HCT116 (cell line): Measurements from ENCODE around the gene ERLEC1. TPM values are rescaled to one million over a fixed set of nuclear protein-coding genes. Genes with fewer than 3 reads are reported as not detected.

Experiments used
- ATAC-seq: fragments of 200-7000 bp; cut with Tn5 transposase; 2 replicates; pipeline ENCODE4 v1.9.1; 2020; ENCODE audit warnings: mild to moderate bottlenecking, moderate library complexity
- BruUV-seq: library from RNA; stranded (reverse); fragments of 400-500 nt; replicated peaks from 2 replicates; lab custom pipeline; 2021; lab: Mats Ljungman, UMichigan
- CTCF ChIA-PET: fragments of 300-600 bp; sonication (Branson Sonifier 250); formaldehyde crosslinking; loops from one replicate; lab custom pipeline; 2021; ENCODE audit warnings: antibody characterized with exemption; lab: Charles Lee
- POLR2A ChIA-PET: fragments of 300-600, 350-600 bp; sonication (Branson Sonifier 250); formaldehyde crosslinking; loops from one replicate; lab custom pipeline; 2021; ENCODE audit warnings: antibody characterized with exemption; lab: Charles Lee
- RAD21 ChIA-PET, 2 experiments: fragments of 300-600 bp; sonication (Branson Sonifier 250); formaldehyde crosslinking; loops; one replicate each; lab custom pipeline; 2023; ENCODE audit warnings: low total read pairs in 2 of 2; ENCODE audit not compliant: uncharacterized antibody in 2 of 2, unreplicated experiment in 2 of 2, low non-redundant PET in 1 of 2; lab: Charles Lee
- DNase-seq: peaks from one replicate; pipeline ENCODE4 v3.0.0-alpha.2; 2010; ENCODE audit warnings: low read depth, low spot score
- H2AFZ ChIP-seq: fragments of 200-600 bp; shearing (Covaris generic), sonication (generic); 2 replicates; pipeline ENCODE4 v1.6.1; 2017; ENCODE audit warnings: low read depth, mixed run types, mixed read lengths, antibody characterized with exemption, low read length; ENCODE audit not compliant: poor library complexity, severe bottlenecking
- H3K27ac ChIP-seq: 2 replicates; pipeline ENCODE4 v1.5.1; 2012; ENCODE audit warnings: low read depth, low read length
- H3K27me3 ChIP-seq: fragments of 200-600 bp; sonication (generic); 2 replicates; pipeline ENCODE4 v1.6.1; 2016; ENCODE audit warnings: mixed run types, low read length, mixed read lengths; ENCODE audit not compliant: insufficient read depth
- H3K36me3 ChIP-seq, 2 experiments: fragments of 200-500 bp in 1 of 2; fragments of 200-600 bp in 1 of 2; sonication (Bioruptor generic) in 1 of 2; sonication (generic) in 1 of 2; 2 replicates each; pipeline versions ENCODE4 v1.5.1 to v1.6.1; 2014 to 2016; ENCODE audit warnings: low read length in 2 of 2, inconsistent platforms in 1 of 2, mixed read lengths in 1 of 2, mixed run types in 1 of 2; ENCODE audit not compliant: insufficient read depth in 2 of 2, control insufficient read depth in 1 of 2
- H3K4me1 ChIP-seq, 2 experiments: fragments of 200-600 bp in 1 of 2; sonication (generic) in 1 of 2; 2 replicates each; pipeline versions ENCODE4 v1.5.1 to v1.6.1; 2012 to 2017; ENCODE audit warnings: low read length in 2 of 2, inconsistent platforms in 1 of 2, mild to moderate bottlenecking in 1 of 2, mixed read lengths in 1 of 2, mixed run types in 1 of 2, moderate library complexity in 1 of 2; ENCODE audit not compliant: insufficient read depth in 2 of 2, control insufficient read depth in 1 of 2
- H3K4me2 ChIP-seq: fragments of 200-600 bp; sonication (generic); 2 replicates; pipeline ENCODE4 v1.6.1; 2017; ENCODE audit warnings: mixed run types, low read length, mixed read lengths
- H3K4me3 ChIP-seq, 2 experiments: fragments of 200-600 bp in 1 of 2; sonication (generic) in 1 of 2; replicated peaks in 1 of 2; 2 replicates each; pipeline ENCODE4 v1.5.1; 2011 to 2016; ENCODE audit warnings: low read length in 2 of 2, control low read depth in 1 of 2, low read depth in 1 of 2, mild to moderate bottlenecking in 1 of 2, mixed read lengths in 1 of 2, mixed run types in 1 of 2
- H3K79me2 ChIP-seq: fragments of 200-600 bp; sonication (generic); 2 replicates; pipeline ENCODE4 v1.6.1; 2017; ENCODE audit warnings: mild to moderate bottlenecking, mixed run types, low read length, moderate library complexity, mixed read lengths; ENCODE audit not compliant: insufficient read depth
- H3K9ac ChIP-seq: fragments of 200-600 bp; sonication (generic); 2 replicates; pipeline ENCODE4 v1.6.1; 2016; ENCODE audit warnings: low read length, mixed read lengths
- H3K9me2 ChIP-seq: fragments of 200-600 bp; sonication (generic), shearing (Covaris generic); 2 replicates; pipeline ENCODE4 v1.6.1; 2017; ENCODE audit warnings: mixed run types, mild to moderate bottlenecking, moderate library complexity; ENCODE audit not compliant: insufficient read depth
- H3K9me3 ChIP-seq, 2 experiments: fragments of 200-500 bp in 1 of 2; fragments of 200-600 bp in 1 of 2; sonication (Bioruptor generic) in 1 of 2; sonication (generic) in 1 of 2; 2 replicates each; pipeline ENCODE4 v1.6.1; 2014 to 2017; ENCODE audit warnings: low read length in 2 of 2, mixed read lengths in 2 of 2, inconsistent platforms in 1 of 2, low read depth in 1 of 2, mild to moderate bottlenecking in 1 of 2, mixed run types in 1 of 2, moderate library complexity in 1 of 2; ENCODE audit not compliant: control insufficient read depth in 1 of 2, insufficient read depth in 1 of 2
- H4K20me1 ChIP-seq: fragments of 200-600 bp; sonication (generic), shearing (Covaris generic); 2 replicates; pipeline ENCODE4 v1.6.1; 2017; ENCODE audit warnings: mixed run types, mild to moderate bottlenecking, moderate library complexity; ENCODE audit not compliant: insufficient read depth
- CEBPB ChIP-seq: IDR thresholded peaks from 2 replicates; pipeline ENCODE4 v1.6.1; 2012; ENCODE audit warnings: low read depth
- ELF1 ChIP-seq: IDR thresholded peaks from 2 replicates; pipeline ENCODE4 v1.6.1; 2012; ENCODE audit warnings: low read depth, borderline replicate concordance
- EZH2phosphoT487 ChIP-seq: fragments of 200-600 bp; IDR thresholded peaks from 2 replicates; pipeline ENCODE4 v1.6.1; 2018; ENCODE audit warnings: antibody characterized with exemption, borderline replicate concordance
- FOSL1 ChIP-seq: IDR thresholded peaks from 2 replicates; pipeline ENCODE4 v1.6.1; 2012; ENCODE audit warnings: low read depth
- JUND ChIP-seq: IDR thresholded peaks from 2 replicates; pipeline ENCODE4 v1.6.1; 2012
- POLR2A ChIP-seq: IDR thresholded peaks from 2 replicates; pipeline ENCODE4 v1.7.0; 2011; ENCODE audit warnings: borderline replicate concordance; ENCODE audit not compliant: insufficient read depth, insufficient read length; ENCODE audit errors: extremely low read depth
- POLR2AphosphoS5 ChIP-seq: IDR thresholded peaks from 2 replicates; pipeline ENCODE4 v1.6.1; 2011; ENCODE audit warnings: mild to moderate bottlenecking, low read depth, low read length, moderate library complexity
- RAD21 ChIP-seq: IDR thresholded peaks from 2 replicates; pipeline ENCODE4 v1.6.1; 2012; ENCODE audit warnings: low read depth, mild to moderate bottlenecking
- SIN3A ChIP-seq: IDR thresholded peaks from 2 replicates; pipeline ENCODE4 v1.6.1; 2012; ENCODE audit warnings: low read depth
- SRF ChIP-seq: IDR thresholded peaks from 2 replicates; pipeline ENCODE4 v1.6.1; 2012; ENCODE audit warnings: low read depth
- TCF7L2 ChIP-seq: IDR thresholded peaks from 2 replicates; pipeline ENCODE4 v1.7.0; 2011; ENCODE audit warnings: borderline replicate concordance, inconsistent platforms; ENCODE audit not compliant: insufficient read depth, insufficient read length; ENCODE audit errors: extremely low read depth
- YY1 ChIP-seq: IDR thresholded peaks from 2 replicates; pipeline ENCODE4 v1.6.1; 2011; ENCODE audit warnings: low read length, low read depth, moderate library complexity, mild to moderate bottlenecking; ENCODE audit not compliant: insufficient replicate concordance; ENCODE audit errors: extremely low read depth
- intact Hi-C: fragments of 100-400 bp; cut with micrococcal nuclease; formaldehyde crosslinking; loops from 2 replicates; pipeline ENCODE4 v1.10.0; 2022
- total RNA-seq: library from RNA; stranded (reverse); gene quantifications from one replicate; pipeline ENCODE4 v1.2.1, GENCODE V29; 2021; ENCODE audit not compliant: unreplicated experiment
- TF ChIP-seq, protein P1 (sequence below), 3 experiments: fragments of 200-600 bp in 1 of 3; sonication (generic) in 1 of 3; IDR thresholded peaks in 2 of 3; conservative IDR thresholded peaks in 1 of 3; 2 replicates each; pipeline ENCODE4 v1.5.1; 2012 to 2017; ENCODE audit warnings: low read depth in 2 of 3, low read length in 2 of 3, antibody characterized with exemption in 1 of 3, borderline replicate concordance in 1 of 3, control low read depth in 1 of 3, mild to moderate bottlenecking in 1 of 3, mixed read lengths in 1 of 3, mixed run types in 1 of 3, moderate library complexity in 1 of 3; ENCODE audit not compliant: insufficient read depth in 1 of 3
- TF ChIP-seq, protein P2 (sequence below): IDR thresholded peaks from 2 replicates; pipeline ENCODE4 v1.6.1; 2012; ENCODE audit warnings: low read depth
- TF ChIP-seq, protein P3 (sequence below): IDR thresholded peaks from 2 replicates; pipeline ENCODE4 v1.6.1; 2012

ERLEC1 gene
- total RNA-seq, 1 experiment from 2014 or later, result 26.9 TPM

DNA sequence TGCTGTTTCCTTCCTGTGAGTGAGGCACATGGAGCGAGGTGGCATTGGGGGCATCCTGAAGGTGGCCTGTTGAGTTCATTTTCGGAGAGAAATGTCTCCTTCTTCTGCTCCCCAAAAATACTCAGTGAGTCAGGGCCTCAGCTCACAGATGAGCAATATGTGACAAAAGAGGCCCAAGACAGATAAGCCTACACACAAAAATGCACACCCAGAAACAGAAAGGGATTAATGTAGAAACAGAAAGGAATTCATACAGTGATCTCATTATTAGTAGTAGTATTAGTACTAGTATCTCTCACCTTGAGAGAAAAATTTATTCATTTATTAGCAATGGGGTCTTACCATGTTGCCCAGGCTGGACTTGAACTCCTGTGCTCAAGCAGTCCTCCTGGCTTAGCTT lies 67.8 kb downstream of the ERLEC1 start:
- Histone ChIP-seq H3K36me3 (0 out of 4 replicates have a peak, but pooled peaks cover 0 to 2% of the 10 kb centered on the region in 2 experiments), H3K27ac (no peak overlapping the region), H3K9me2 (no peaks in the 10 kb centered on the region), H3K9me3 (no peaks in the 10 kb centered on the region), H3K4me3 (no peak overlapping the region), H2AFZ (no peak overlapping the region), H4K20me1 (no peaks in the 10 kb centered on the region), H3K27me3 (no peaks in the 10 kb centered on the region), H3K9ac (no peak overlapping the region), H3K79me2 (no peaks in the 10 kb centered on the region), H3K4me2 (no peak overlapping the region), H3K4me1 (no peaks in the 10 kb centered on the region)
- ATAC-seq (no peak), DNase-seq (no peak)
- ChIA-PET RAD21 (no interaction called here), CTCF (no interaction called here), POLR2A (no interaction called here)
- intact Hi-C loops, result no loop called here
- no TSS peak for BruUV-seq
- TF ChIP-seq EZH2phosphoT487 (no peak), ELF1 (no peak), YY1 (no peak), POLR2AphosphoS5 (no peak), RAD21 (no peak), CEBPB (no peak)
- TF ChIP-seq, protein P1, sequence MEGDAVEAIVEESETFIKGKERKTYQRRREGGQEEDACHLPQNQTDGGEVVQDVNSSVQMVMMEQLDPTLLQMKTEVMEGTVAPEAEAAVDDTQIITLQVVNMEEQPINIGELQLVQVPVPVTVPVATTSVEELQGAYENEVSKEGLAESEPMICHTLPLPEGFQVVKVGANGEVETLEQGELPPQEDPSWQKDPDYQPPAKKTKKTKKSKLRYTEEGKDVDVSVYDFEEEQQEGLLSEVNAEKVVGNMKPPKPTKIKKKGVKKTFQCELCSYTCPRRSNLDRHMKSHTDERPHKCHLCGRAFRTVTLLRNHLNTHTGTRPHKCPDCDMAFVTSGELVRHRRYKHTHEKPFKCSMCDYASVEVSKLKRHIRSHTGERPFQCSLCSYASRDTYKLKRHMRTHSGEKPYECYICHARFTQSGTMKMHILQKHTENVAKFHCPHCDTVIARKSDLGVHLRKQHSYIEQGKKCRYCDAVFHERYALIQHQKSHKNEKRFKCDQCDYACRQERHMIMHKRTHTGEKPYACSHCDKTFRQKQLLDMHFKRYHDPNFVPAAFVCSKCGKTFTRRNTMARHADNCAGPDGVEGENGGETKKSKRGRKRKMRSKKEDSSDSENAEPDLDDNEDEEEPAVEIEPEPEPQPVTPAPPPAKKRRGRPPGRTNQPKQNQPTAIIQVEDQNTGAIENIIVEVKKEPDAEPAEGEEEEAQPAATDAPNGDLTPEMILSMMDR (IDR thresholded peaks at IDR 0.05 in 2 of 3, conservative IDR thresholded peaks at IDR 0.05 in 1 of 3; ENCODE audit: borderline replicate concordance in 1 of 3, insufficient read depth in 1 of 3, low read depth in 2 of 3, low read length in 2 of 3), result no peak

DNA sequence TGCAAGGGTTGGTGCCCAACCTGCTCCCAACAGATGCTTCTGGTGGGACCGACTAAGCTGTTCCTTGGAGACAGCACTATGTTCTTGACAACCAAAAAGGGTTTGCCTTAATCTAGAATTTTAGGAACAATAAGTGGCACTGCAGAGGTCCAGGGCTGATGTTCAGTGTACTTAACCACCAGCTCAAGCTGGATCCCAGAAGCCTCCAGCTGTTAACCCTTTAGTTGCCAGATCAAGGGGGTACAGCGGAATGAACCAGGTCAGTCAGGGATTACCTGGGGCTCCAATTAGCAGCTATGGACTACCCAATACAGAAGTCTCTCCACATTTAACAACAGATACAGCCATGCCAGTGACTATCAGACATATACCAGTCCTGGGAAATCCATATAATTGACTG lies 69.4 kb downstream of the ERLEC1 start:
- ChIA-PET POLR2A (no interaction called here), CTCF (no interaction called here)
- ATAC-seq, result no peak
- TF ChIP-seq POLR2A (no peak), ELF1 (no peak), SRF (no peak), JUND (no peak), RAD21 (no peak), SIN3A (no peak), FOSL1 (no peak), POLR2AphosphoS5 (no peak), TCF7L2 (no peak)
- TF ChIP-seq, protein P2, sequence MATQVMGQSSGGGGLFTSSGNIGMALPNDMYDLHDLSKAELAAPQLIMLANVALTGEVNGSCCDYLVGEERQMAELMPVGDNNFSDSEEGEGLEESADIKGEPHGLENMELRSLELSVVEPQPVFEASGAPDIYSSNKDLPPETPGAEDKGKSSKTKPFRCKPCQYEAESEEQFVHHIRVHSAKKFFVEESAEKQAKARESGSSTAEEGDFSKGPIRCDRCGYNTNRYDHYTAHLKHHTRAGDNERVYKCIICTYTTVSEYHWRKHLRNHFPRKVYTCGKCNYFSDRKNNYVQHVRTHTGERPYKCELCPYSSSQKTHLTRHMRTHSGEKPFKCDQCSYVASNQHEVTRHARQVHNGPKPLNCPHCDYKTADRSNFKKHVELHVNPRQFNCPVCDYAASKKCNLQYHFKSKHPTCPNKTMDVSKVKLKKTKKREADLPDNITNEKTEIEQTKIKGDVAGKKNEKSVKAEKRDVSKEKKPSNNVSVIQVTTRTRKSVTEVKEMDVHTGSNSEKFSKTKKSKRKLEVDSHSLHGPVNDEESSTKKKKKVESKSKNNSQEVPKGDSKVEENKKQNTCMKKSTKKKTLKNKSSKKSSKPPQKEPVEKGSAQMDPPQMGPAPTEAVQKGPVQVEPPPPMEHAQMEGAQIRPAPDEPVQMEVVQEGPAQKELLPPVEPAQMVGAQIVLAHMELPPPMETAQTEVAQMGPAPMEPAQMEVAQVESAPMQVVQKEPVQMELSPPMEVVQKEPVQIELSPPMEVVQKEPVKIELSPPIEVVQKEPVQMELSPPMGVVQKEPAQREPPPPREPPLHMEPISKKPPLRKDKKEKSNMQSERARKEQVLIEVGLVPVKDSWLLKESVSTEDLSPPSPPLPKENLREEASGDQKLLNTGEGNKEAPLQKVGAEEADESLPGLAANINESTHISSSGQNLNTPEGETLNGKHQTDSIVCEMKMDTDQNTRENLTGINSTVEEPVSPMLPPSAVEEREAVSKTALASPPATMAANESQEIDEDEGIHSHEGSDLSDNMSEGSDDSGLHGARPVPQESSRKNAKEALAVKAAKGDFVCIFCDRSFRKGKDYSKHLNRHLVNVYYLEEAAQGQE, result no peak
- TF ChIP-seq, protein P3, sequence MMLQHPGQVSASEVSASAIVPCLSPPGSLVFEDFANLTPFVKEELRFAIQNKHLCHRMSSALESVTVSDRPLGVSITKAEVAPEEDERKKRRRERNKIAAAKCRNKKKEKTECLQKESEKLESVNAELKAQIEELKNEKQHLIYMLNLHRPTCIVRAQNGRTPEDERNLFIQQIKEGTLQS, result no peak

More for the DNA sequence above, 69.4 kb downstream of the ERLEC1 start:
- Histone ChIP-seq H3K79me2 (no peaks in the 10 kb centered on the region), H3K4me2 (no peak overlapping the region), H3K4me3 (no peak overlapping the region), H3K27me3 (no peaks in the 10 kb centered on the region), H4K20me1 (no peaks in the 10 kb centered on the region), H3K27ac (no peak overlapping the region), H3K36me3 (0 out of 4 replicates have a peak, but pooled peaks cover 0 to 2% of the 10 kb centered on the region in 2 experiments), H3K4me1 (no peaks in the 10 kb centered on the region), H2AFZ (no peak overlapping the region), H3K9me2 (no peaks in the 10 kb centered on the region), H3K9ac (no peak overlapping the region), H3K9me3 (no peaks in the 10 kb centered on the region)
- no peak for DNase-seq
- RAD21 ChIA-PET, result no interaction called here
- intact Hi-C loops, result no loop called here
- no TSS peak for BruUV-seq
